Measurements from ENCODE around the gene CDKL5.

- TF ChIP-seq, protein P1, sequence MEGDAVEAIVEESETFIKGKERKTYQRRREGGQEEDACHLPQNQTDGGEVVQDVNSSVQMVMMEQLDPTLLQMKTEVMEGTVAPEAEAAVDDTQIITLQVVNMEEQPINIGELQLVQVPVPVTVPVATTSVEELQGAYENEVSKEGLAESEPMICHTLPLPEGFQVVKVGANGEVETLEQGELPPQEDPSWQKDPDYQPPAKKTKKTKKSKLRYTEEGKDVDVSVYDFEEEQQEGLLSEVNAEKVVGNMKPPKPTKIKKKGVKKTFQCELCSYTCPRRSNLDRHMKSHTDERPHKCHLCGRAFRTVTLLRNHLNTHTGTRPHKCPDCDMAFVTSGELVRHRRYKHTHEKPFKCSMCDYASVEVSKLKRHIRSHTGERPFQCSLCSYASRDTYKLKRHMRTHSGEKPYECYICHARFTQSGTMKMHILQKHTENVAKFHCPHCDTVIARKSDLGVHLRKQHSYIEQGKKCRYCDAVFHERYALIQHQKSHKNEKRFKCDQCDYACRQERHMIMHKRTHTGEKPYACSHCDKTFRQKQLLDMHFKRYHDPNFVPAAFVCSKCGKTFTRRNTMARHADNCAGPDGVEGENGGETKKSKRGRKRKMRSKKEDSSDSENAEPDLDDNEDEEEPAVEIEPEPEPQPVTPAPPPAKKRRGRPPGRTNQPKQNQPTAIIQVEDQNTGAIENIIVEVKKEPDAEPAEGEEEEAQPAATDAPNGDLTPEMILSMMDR (IDR thresholded peaks at IDR 0.05): no peak
- no peak for TF ChIP-seq POLR2A (IDR thresholded peaks at IDR 0.05)
- no peak for TF ChIP-seq POLR2AphosphoS5 (IDR thresholded peaks at IDR 0.05)
Observed at GRCh38 chrX:18682979-18683387, 257.6 kb downstream of the CDKL5 start.

Data from upper lobe of left lung (tissue), 4 donors.